HG02763 (cell line): ENCODE data around the gene A3GALT2.
A peak's percentile ranks its signal among the peaks of the same experiment; 100 is the strongest.

Experiments used
- ATAC-seq: cut with Tn5 transposase; IDR thresholded peaks from one replicate; pipeline ENCODE4 v1.9.1; 2021; ENCODE audit warnings: mild to moderate bottlenecking, moderate library complexity; ENCODE audit not compliant: unreplicated experiment

Gene A3GALT2

GRCh38 chr1:33350611-33351280 lies 29.8 kb upstream of the A3GALT2 start:
- no peak for ATAC-seq

GRCh38 chr1:33349778-33350610 lies 29.1 kb upstream of the A3GALT2 start:
- peak; percentile 77 for ATAC-seq

- ATAC-seq: peak; percentile 32
Measured at GRCh38 chr1:33349081-33349759, 28.3 kb upstream of the A3GALT2 start.

- no peak for ATAC-seq
Measured at GRCh38 chr1:33348676-33349080, 27.8 kb upstream of the A3GALT2 start.

GRCh38 chr1:33348194-33348593 lies 27.3 kb upstream of the A3GALT2 start:
- no peak for ATAC-seq

GRCh38 chr1:33347650-33347992 lies 26.7 kb upstream of the A3GALT2 start:
- no peak for ATAC-seq

GRCh38 chr1:33346927-33347649 lies 26.2 kb upstream of the A3GALT2 start:
- no peak for ATAC-seq

- no peak for ATAC-seq
Measured at GRCh38 chr1:33346533-33346926, 25.6 kb upstream of the A3GALT2 start.

GRCh38 chr1:33344896-33345560 lies 24.1 kb upstream of the A3GALT2 start:
- ATAC-seq: no peak

- ATAC-seq: no peak
Measured at GRCh38 chr1:33343539-33343938, 22.6 kb upstream of the A3GALT2 start.

- no peak for ATAC-seq
Measured at GRCh38 chr1:33342041-33342723, 21.3 kb upstream of the A3GALT2 start.

- no peak for ATAC-seq
Measured at GRCh38 chr1:33341190-33341589, 20.3 kb upstream of the A3GALT2 start.

GRCh38 chr1:33339413-33339812 lies 18.5 kb upstream of the A3GALT2 start:
- ATAC-seq: no peak

- ATAC-seq: no peak
Measured at GRCh38 chr1:33338440-33339211, 17.7 kb upstream of the A3GALT2 start.

GRCh38 chr1:33338048-33338439 lies 17.1 kb upstream of the A3GALT2 start:
- ATAC-seq: no peak

- ATAC-seq: no peak
Measured at GRCh38 chr1:33337441-33337840, 16.5 kb upstream of the A3GALT2 start.

- ATAC-seq: no peak
Measured at GRCh38 chr1:33336580-33336979, 15.7 kb upstream of the A3GALT2 start.

GRCh38 chr1:33335020-33335419 lies 14.1 kb upstream of the A3GALT2 start:
- ATAC-seq: no peak

GRCh38 chr1:33334081-33334552 lies 13.2 kb upstream of the A3GALT2 start:
- no peak for ATAC-seq
